Mesodermal cell (in vitro differentiated cells): ENCODE results near the gene AP4E1.
"Not testable (repeated sequence)": the region's sequence is repeated elsewhere in the genome, so short reads cannot be mapped to it uniquely, and the experiment has no call there.

Experiments
- H3K27ac ChIP-seq: 2 replicates; pipeline ENCODE4 v1.7.0; 2013; ENCODE audit warnings: mild to moderate bottlenecking, low read depth, low read length, moderate library complexity; ENCODE audit not compliant: severe bottlenecking
- H3K36me3 ChIP-seq: 2 replicates; pipeline ENCODE4 v1.7.1; 2013; ENCODE audit warnings: mild to moderate bottlenecking, low read length, moderate library complexity; ENCODE audit not compliant: control insufficient read depth, insufficient read depth
- H3K4me1 ChIP-seq: one replicate; pipeline ENCODE4 v1.7.1; 2013; ENCODE audit warnings: mild to moderate bottlenecking, low read length; ENCODE audit not compliant: insufficient read depth, control insufficient read depth, poor library complexity, severe bottlenecking
- H3K4me3 ChIP-seq: 2 replicates; pipeline ENCODE4 v1.7.0; 2013; ENCODE audit warnings: low read length, control low read depth, mild to moderate bottlenecking; ENCODE audit not compliant: insufficient read depth, poor library complexity, severe bottlenecking; ENCODE audit errors: extremely low read depth
- H3K9me3 ChIP-seq: 2 replicates; pipeline ENCODE4 v1.7.1; 2013; ENCODE audit warnings: mild to moderate bottlenecking, low read length, moderate library complexity; ENCODE audit not compliant: control insufficient read depth
- WGBS, 2 experiments: methylation state at CpG; one replicate each; pipeline ENCODE4 v1.1.5; 2013; ENCODE audit warnings: missing lambda C conversion rate in 2 of 2; ENCODE audit not compliant: insufficient coverage in 2 of 2; 5-methylcytosine and 5-hydroxymethylcytosine counted together

AP4E1 gene

GRCh38 chr15:50943638-50944037 lies 35.2 kb downstream of the AP4E1 start:
- H3K9me3 ChIP-seq, result no peaks in the 10 kb centered on the region

GRCh38 chr15:50944672-50945071 lies 36.2 kb downstream of the AP4E1 start:
- H3K36me3 ChIP-seq, result peaks cover 22% of the 10 kb centered on the region
- no peaks in the 10 kb centered on the region for H3K4me1 ChIP-seq
- H3K9me3 ChIP-seq, result no peaks in the 10 kb centered on the region
- 92% methylated on average over 2 of the region's 3 CpGs; no CpG with 5 or more reads in 1 of the 2 experiments for WGBS, 2 experiments
- H3K4me3 ChIP-seq, result no peak overlapping the region
- H3K27ac ChIP-seq, result no peak overlapping the region

More at GRCh38 chr15:50943638-50944037, 35.2 kb downstream of the AP4E1 start:
- no peaks in the 10 kb centered on the region for H3K4me1 ChIP-seq
- no peak overlapping the region for H3K4me3 ChIP-seq
- peaks cover 23% of the 10 kb centered on the region for H3K36me3 ChIP-seq
- H3K27ac ChIP-seq, result no peak overlapping the region

GRCh38 chr15:50945725-50946124 lies 37.2 kb downstream of the AP4E1 start:
- Histone ChIP-seq H3K4me3 (no peak overlapping the region), H3K27ac (no peak overlapping the region), H3K4me1 (no peaks in the 10 kb centered on the region), H3K9me3 (no peaks in the 10 kb centered on the region), H3K36me3 (peaks cover 25% of the 10 kb centered on the region)
- WGBS, 2 experiments, result 100% methylated on average over 3 of the region's 3 CpGs; no CpG with 5 or more reads in 1 of the 2 experiments

GRCh38 chr15:50950745-50951144 lies 42.3 kb downstream of the AP4E1 start:
- not testable (repeated sequence) for H3K4me3 ChIP-seq, H3K9me3 ChIP-seq, H3K4me1 ChIP-seq, H3K27ac ChIP-seq
- WGBS, 2 experiments, result 100% methylated on average over 1 of the region's 3 CpGs
- H3K36me3 ChIP-seq, result peaks cover 33% of the 10 kb centered on the region

- no peak overlapping the region for H3K4me3 ChIP-seq
- no peaks in the 10 kb centered on the region for H3K4me1 ChIP-seq
- H3K27ac ChIP-seq, result no peak overlapping the region
- peaks cover 50% of the 10 kb centered on the region for H3K36me3 ChIP-seq
- H3K9me3 ChIP-seq, result no peaks in the 10 kb centered on the region
- WGBS, 2 experiments, result 90 to 100% methylated on average over 1 of the region's 2 CpGs
Measured at GRCh38 chr15:50953302-50953701, 44.8 kb downstream of the AP4E1 start.

- not testable (repeated sequence) for H3K27ac ChIP-seq, H3K4me3 ChIP-seq, H3K9me3 ChIP-seq, H3K4me1 ChIP-seq
- WGBS, 2 experiments, result 90 to 100% methylated on average over 1 to 2 of the region's 6 CpGs
- peaks cover 66% of the 10 kb centered on the region for H3K36me3 ChIP-seq
Measured at GRCh38 chr15:50954837-50955236, 46.4 kb downstream of the AP4E1 start.

GRCh38 chr15:50959717-50960116 lies 51.2 kb downstream of the AP4E1 start:
- Histone ChIP-seq H3K9me3 (peaks cover 6% of the 10 kb centered on the region), H3K36me3 (peaks cover 69% of the 10 kb centered on the region), H3K4me1 (no peaks in the 10 kb centered on the region), H3K27ac (no peak overlapping the region), H3K4me3 (no peak overlapping the region)

- H3K36me3 ChIP-seq, result peaks cover 62% of the 10 kb centered on the region
Measured at GRCh38 chr15:50964075-50964474, 55.6 kb downstream of the AP4E1 start.

GRCh38 chr15:50968353-50968752 lies 59.9 kb downstream of the AP4E1 start:
- H3K4me1 ChIP-seq, result no peaks in the 10 kb centered on the region
- no peak overlapping the region for H3K4me3 ChIP-seq
- peaks cover 65% of the 10 kb centered on the region for H3K36me3 ChIP-seq
- 90% methylated on average over 1 of the region's 2 CpGs; no CpG with 5 or more reads in 1 of the 2 experiments for WGBS, 2 experiments
- H3K27ac ChIP-seq, result no peak overlapping the region
- no peaks in the 10 kb centered on the region for H3K9me3 ChIP-seq

More at GRCh38 chr15:50964075-50964474, 55.6 kb downstream of the AP4E1 start:
- Histone ChIP-seq H3K9me3 (peaks cover 6% of the 10 kb centered on the region), H3K4me3 (no peak overlapping the region), H3K27ac (no peak overlapping the region), H3K4me1 (no peaks in the 10 kb centered on the region)

GRCh38 chr15:50970524-50970923 lies 62.0 kb downstream of the AP4E1 start:
- H3K4me3 ChIP-seq, result no peak overlapping the region
- H3K27ac ChIP-seq, result no peak overlapping the region
- H3K9me3 ChIP-seq, result no peaks in the 10 kb centered on the region
- no peaks in the 10 kb centered on the region for H3K4me1 ChIP-seq
- WGBS, 2 experiments, result no CpG with 5 or more reads among the region's 2 CpGs
- peaks cover 61% of the 10 kb centered on the region for H3K36me3 ChIP-seq

- Histone ChIP-seq H3K4me3 (no peak overlapping the region), H3K4me1 (no peaks in the 10 kb centered on the region), H3K9me3 (no peaks in the 10 kb centered on the region), H3K27ac (no peak overlapping the region), H3K36me3 (peaks cover 58% of the 10 kb centered on the region)
Measured at GRCh38 chr15:50971115-50971514, 62.6 kb downstream of the AP4E1 start.

- H3K4me1 ChIP-seq, result no peaks in the 10 kb centered on the region
- no peak overlapping the region for H3K27ac ChIP-seq
- H3K36me3 ChIP-seq, result peaks cover 53% of the 10 kb centered on the region
- no peak overlapping the region for H3K4me3 ChIP-seq
- no peaks in the 10 kb centered on the region for H3K9me3 ChIP-seq
Measured at GRCh38 chr15:50971542-50971941, 63.1 kb downstream of the AP4E1 start.
